Nephron (organoid): ENCODE data around the gene VWA3A.

ENCODE experiments used
- H3K27ac Mint-ChIP-seq, 3 experiments: 2 replicates each; pipeline ENCODE4 v1.8.0; 2020; ENCODE audit warnings: mixed read lengths in 3 of 3, mild to moderate bottlenecking in 2 of 3, moderate library complexity in 1 of 3
- H3K27me3 Mint-ChIP-seq: 2 replicates; pipeline ENCODE4 v1.8.0; 2021; ENCODE audit warnings: low read depth, mild to moderate bottlenecking, moderate library complexity, mixed read lengths
- H3K36me3 Mint-ChIP-seq: 2 replicates; pipeline ENCODE4 v1.8.0; 2020; ENCODE audit warnings: low read depth, mixed read lengths
- H3K4me1 Mint-ChIP-seq: 2 replicates; pipeline ENCODE4 v1.8.0; 2020; ENCODE audit warnings: mixed read lengths
- H3K4me3 Mint-ChIP-seq, 3 experiments: 2 replicates each; pipeline ENCODE4 v1.8.0; 2020; ENCODE audit warnings: mild to moderate bottlenecking in 3 of 3, mixed read lengths in 3 of 3, moderate library complexity in 2 of 3
- H3K9me3 Mint-ChIP-seq: 2 replicates; pipeline ENCODE4 v1.8.0; 2020; ENCODE audit warnings: mixed read lengths
- CTCF ChIP-seq, 3 experiments: fragments of 200-600 bp; sonication (generic); IDR thresholded peaks; one replicate each; pipeline ENCODE4 v1.5.0; 2021; ENCODE audit warnings: antibody characterized with exemption in 3 of 3; ENCODE audit not compliant: unreplicated experiment in 3 of 3

The VWA3A gene

DNA sequence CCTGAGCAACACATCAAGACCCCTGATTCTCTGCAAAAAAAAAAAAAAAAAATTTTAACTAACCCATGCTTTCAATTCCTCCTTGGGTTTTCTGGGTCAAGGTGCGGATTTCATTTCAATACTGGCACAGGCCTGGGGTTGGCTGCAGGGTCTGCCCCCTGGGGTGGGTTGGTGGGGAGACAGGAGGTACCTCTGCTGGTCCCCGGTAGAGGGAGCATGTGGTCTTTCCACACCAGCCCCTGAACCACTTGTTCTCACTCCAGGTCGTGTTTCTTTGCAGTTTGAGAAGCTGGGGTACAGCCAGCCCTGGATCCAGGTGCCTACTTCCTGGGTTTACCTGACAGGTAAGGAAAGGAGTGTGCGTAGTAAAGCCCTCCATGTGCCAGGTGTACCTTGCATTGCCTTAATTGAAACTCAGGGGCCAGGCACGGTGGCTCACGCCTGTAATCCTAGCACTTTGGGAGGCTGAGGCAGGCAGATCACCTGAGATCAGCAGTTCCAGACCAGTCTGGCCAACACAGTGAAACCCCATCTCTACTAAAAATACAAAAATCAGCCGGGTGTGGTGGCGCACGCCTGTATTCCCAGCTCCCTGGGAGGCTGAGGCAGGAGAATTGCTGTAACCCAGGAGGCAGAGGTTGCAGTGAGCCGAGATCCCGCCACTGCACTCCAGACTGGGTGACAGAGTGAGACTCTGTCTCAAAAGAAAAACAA lies 91.7 kb downstream of the VWA3A start:
- no peaks in the 10 kb centered on the region for H3K9me3 Mint-ChIP-seq

GRCh38 chr16:22184615-22184968 lies 92.3 kb downstream of the VWA3A start:
- H3K27me3 Mint-ChIP-seq = no peaks in the 10 kb centered on the region
- no peak overlapping the region for H3K27ac Mint-ChIP-seq
- no peaks in the 10 kb centered on the region for H3K36me3 Mint-ChIP-seq
- no peak for TF ChIP-seq CTCF (IDR thresholded peaks at IDR 0.05; ENCODE audit: unreplicated experiment in 3 of 3)
- H3K4me1 Mint-ChIP-seq = peaks cover 11% of the 10 kb centered on the region
- H3K9me3 Mint-ChIP-seq = no peaks in the 10 kb centered on the region
- H3K4me3 Mint-ChIP-seq = no peak overlapping the region

More for the DNA sequence above, 91.7 kb downstream of the VWA3A start:
- Mint-ChIP-seq H3K36me3 (no peaks in the 10 kb centered on the region), H3K27ac (no peak overlapping the region), H3K4me1 (peaks cover 6% of the 10 kb centered on the region), H3K4me3 (no peak overlapping the region), H3K27me3 (no peaks in the 10 kb centered on the region)
- peak in 1 of 3 experiments; percentile 20 for TF ChIP-seq CTCF (IDR thresholded peaks at IDR 0.05; ENCODE audit: unreplicated experiment in 3 of 3)

DNA sequence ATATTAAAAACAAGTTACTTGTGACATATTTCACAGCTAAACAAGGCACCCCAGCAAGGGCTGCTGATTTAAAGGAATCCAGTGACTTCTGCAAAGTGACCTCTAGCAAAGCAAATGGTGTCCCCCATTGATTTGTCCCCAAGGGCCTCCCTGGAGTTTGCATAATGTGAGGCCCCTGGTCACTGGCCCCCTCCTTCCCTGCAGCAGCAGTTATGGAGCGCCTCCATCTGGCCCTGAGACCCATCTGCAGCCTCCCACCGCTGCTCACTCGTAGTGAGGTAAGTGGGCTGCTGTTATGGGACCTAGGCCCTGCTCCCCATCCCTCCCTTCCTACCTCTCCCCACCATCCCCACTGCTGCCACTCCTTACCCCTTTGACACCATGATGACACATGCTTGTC lies 94.2 kb downstream of the VWA3A start:
- TF ChIP-seq CTCF (IDR thresholded peaks at IDR 0.05; ENCODE audit: unreplicated experiment in 3 of 3) = peak in 1 of 3 experiments; percentile 18
- Mint-ChIP-seq H3K27me3 (no peaks in the 10 kb centered on the region), H3K27ac (no peak overlapping the region), H3K4me1 (peaks cover 14% of the 10 kb centered on the region), H3K4me3 (no peak overlapping the region), H3K9me3 (no peaks in the 10 kb centered on the region), H3K36me3 (no peaks in the 10 kb centered on the region)

GRCh38 chr16:22188267-22188594 lies 95.9 kb downstream of the VWA3A start:
- H3K27me3 Mint-ChIP-seq = no peaks in the 10 kb centered on the region
- H3K4me3 Mint-ChIP-seq = peak overlapping the region in 1 of 3 experiments; percentile 45
- TF ChIP-seq CTCF (IDR thresholded peaks at IDR 0.05; ENCODE audit: unreplicated experiment in 3 of 3) = no peak
- no peaks in the 10 kb centered on the region for H3K9me3 Mint-ChIP-seq
- peak overlapping the region in 1 of 3 experiments; percentile 72 for H3K27ac Mint-ChIP-seq
- peaks cover 24% of the 10 kb centered on the region for H3K4me1 Mint-ChIP-seq
- no peaks in the 10 kb centered on the region for H3K36me3 Mint-ChIP-seq

DNA sequence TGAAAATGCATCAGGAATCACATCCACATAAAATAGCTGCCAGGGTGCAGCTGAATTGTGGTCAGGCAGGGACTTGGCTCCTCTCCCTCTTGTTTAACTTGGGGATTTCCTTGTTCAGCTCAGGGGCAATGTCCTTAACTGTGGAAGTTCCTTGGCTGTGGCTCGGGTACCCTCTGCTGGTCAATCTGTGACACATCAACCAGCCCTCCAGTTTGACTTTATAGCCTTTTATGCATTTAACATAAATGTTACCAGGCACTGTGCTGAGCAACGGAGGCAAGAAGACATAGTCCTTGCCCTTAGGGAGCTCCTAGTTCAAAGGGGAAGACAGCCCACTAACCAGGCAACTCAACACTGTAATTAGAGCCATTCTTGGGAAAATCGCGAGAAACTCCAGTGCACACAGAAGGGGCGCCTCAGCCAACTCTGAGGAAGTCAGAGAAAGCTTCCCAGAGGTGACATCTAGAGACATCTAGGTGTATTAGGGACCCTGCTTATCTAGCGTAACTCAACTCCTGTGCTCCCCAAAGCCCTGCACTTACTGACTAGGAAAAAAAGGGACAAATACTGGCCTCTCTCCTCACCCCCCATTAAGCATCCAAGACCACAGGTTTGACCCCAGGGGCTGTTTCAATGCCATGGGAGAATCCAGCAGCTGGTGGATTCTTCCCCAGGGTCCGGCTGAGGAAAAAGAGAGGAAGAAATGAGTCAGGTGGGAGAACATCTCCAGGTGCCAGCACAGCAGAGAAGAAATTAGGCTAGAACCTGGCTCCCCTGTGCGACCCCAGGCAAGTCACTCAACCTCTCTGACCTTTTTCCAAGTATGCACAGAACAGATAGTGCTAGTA lies 96.5 kb downstream of the VWA3A start:
- Mint-ChIP-seq H3K36me3 (no peaks in the 10 kb centered on the region), H3K4me1 (peaks cover 30% of the 10 kb centered on the region), H3K27ac (peak overlapping the region; percentile 71 to 86 (median 72)), H3K4me3 (peak overlapping the region; percentile 86 to 93 (median 89)), H3K9me3 (no peaks in the 10 kb centered on the region), H3K27me3 (no peaks in the 10 kb centered on the region)
- peak; percentile 79 to 84 (median 80) for TF ChIP-seq CTCF (IDR thresholded peaks at IDR 0.05; ENCODE audit: unreplicated experiment in 3 of 3)
